ENCODE measurements around the gene SF3B3. TPM values are rescaled to one million over a fixed set of nuclear protein-coding genes. Genes with fewer than 3 reads are reported as not detected.

The SF3B3 gene
- total RNA-seq, 1 donor, result 142 TPM

- peak; percentile 61 for DNase-seq (ENCODE audit: insufficient read length, low spot score, missing footprints)
- H3K36me3 ChIP-seq (ENCODE audit: insufficient read depth, low read length), result peaks cover 31% of the 10 kb centered on the region
- no peaks in the 10 kb centered on the region for H3K79me2 ChIP-seq (ENCODE audit: insufficient read depth, low read length)
- H3K27ac ChIP-seq (ENCODE audit: low read depth, low read length), result peak overlapping the region; percentile 87
- peak overlapping the region; percentile 53 for H3K4me2 ChIP-seq (ENCODE audit: insufficient read depth, low read length)
- no peak overlapping the region for H2AFZ ChIP-seq (ENCODE audit: low read length)
- no peaks in the 10 kb centered on the region for H3K9me3 ChIP-seq (ENCODE audit: low read depth, low read length)
- no peak for TF ChIP-seq CTCF (IDR thresholded peaks at IDR 0.05; ENCODE audit: extremely low read depth, low read depth, low read length)
- no peak overlapping the region for H3K4me3 ChIP-seq (ENCODE audit: insufficient read depth, low read length)
- H3K27me3 ChIP-seq (ENCODE audit: insufficient read depth, low read length), result no peaks in the 10 kb centered on the region
- peaks cover 61% of the 10 kb centered on the region for H3K4me1 ChIP-seq (ENCODE audit: insufficient read depth, low read length)
- no peaks in the 10 kb centered on the region for H4K20me1 ChIP-seq (ENCODE audit: insufficient read depth, low read length)
These were observed 53.0 kb downstream of the SF3B3 start for GRCh38 chr16:70576431-70577255.

GRCh38 chr16:70577256-70577698, 53.7 kb downstream of the SF3B3 start:
- DNase-seq (ENCODE audit: insufficient read length, low spot score, missing footprints), result peak; percentile 92
- no peak for TF ChIP-seq CTCF (IDR thresholded peaks at IDR 0.05; ENCODE audit: extremely low read depth, low read depth, low read length)
- no peak overlapping the region for H2AFZ ChIP-seq (ENCODE audit: low read length)
- no peaks in the 10 kb centered on the region for H3K79me2 ChIP-seq (ENCODE audit: insufficient read depth, low read length)
- H3K27ac ChIP-seq (ENCODE audit: low read depth, low read length), result peak overlapping the region; percentile 87
- H3K4me1 ChIP-seq (ENCODE audit: insufficient read depth, low read length), result peaks cover 55% of the 10 kb centered on the region
- H3K27me3 ChIP-seq (ENCODE audit: insufficient read depth, low read length), result no peaks in the 10 kb centered on the region
- no peak overlapping the region for H3K4me3 ChIP-seq (ENCODE audit: insufficient read depth, low read length)
- H3K9me3 ChIP-seq (ENCODE audit: low read depth, low read length), result no peaks in the 10 kb centered on the region
- peak overlapping the region; percentile 53 for H3K4me2 ChIP-seq (ENCODE audit: insufficient read depth, low read length)
- peaks cover 25% of the 10 kb centered on the region for H3K36me3 ChIP-seq (ENCODE audit: insufficient read depth, low read length)
- H4K20me1 ChIP-seq (ENCODE audit: insufficient read depth, low read length), result no peaks in the 10 kb centered on the region

DNA sequence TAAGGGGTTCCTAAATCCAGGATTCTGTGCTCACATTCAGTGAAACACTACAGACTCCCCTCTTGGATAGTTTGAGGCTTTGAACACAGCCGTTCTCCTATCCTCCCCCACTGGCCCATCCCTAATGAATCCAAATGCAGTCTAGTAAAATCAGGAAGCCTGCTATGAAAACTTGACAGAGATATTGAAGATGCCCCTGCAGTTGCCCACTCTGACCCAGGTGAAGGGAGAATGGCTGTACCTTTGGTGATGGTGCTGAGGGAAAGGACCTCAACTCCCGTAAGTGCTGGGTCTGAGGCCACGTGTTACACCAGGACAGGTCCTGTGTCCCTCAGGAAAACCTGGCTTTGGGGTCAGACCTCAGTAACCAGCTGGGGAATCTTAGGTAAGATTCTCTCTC, 54.4 kb downstream of the SF3B3 start:
- peak; percentile 21 for DNase-seq (ENCODE audit: insufficient read length, low spot score, missing footprints)
- Histone ChIP-seq H3K4me2 (ENCODE audit: insufficient read depth, low read length) (no peak overlapping the region), H3K79me2 (ENCODE audit: insufficient read depth, low read length) (no peaks in the 10 kb centered on the region), H3K27ac (ENCODE audit: low read depth, low read length) (peak overlapping the region; percentile 87), H3K27me3 (ENCODE audit: insufficient read depth, low read length) (no peaks in the 10 kb centered on the region), H3K9me3 (ENCODE audit: low read depth, low read length) (no peaks in the 10 kb centered on the region), H4K20me1 (ENCODE audit: insufficient read depth, low read length) (no peaks in the 10 kb centered on the region), H2AFZ (ENCODE audit: low read length) (no peak overlapping the region), H3K4me1 (ENCODE audit: insufficient read depth, low read length) (peaks cover 47% of the 10 kb centered on the region), H3K36me3 (ENCODE audit: insufficient read depth, low read length) (peaks cover 18% of the 10 kb centered on the region), H3K4me3 (ENCODE audit: insufficient read depth, low read length) (no peak overlapping the region)
- no peak for TF ChIP-seq CTCF (IDR thresholded peaks at IDR 0.05; ENCODE audit: extremely low read depth, low read depth, low read length)

DNA sequence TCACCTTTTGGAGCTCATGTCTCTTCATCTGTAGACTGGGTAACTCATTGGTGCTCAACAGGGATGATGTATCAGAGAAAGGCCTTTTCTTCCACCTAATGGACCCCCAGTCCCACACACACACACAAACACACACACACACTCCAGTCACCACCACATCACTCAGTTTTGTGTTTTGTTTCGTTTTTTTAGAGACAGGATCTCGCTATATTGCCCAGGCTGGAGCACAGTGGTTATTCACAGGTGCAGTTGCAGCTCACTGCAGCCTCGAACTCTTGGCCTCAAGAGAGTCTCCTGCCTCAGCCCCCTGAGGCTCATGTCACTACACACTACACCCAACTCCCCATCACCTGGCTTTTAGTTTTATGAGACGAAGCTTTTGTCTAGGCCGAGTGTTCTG, 55.6 kb downstream of the SF3B3 start:
- Histone ChIP-seq H3K27ac (ENCODE audit: low read depth, low read length) (no peak overlapping the region), H3K4me1 (ENCODE audit: insufficient read depth, low read length) (peaks cover 35% of the 10 kb centered on the region), H3K36me3 (ENCODE audit: insufficient read depth, low read length) (peaks cover 16% of the 10 kb centered on the region), H3K4me2 (ENCODE audit: insufficient read depth, low read length) (no peak overlapping the region), H4K20me1 (ENCODE audit: insufficient read depth, low read length) (no peaks in the 10 kb centered on the region), H3K27me3 (ENCODE audit: insufficient read depth, low read length) (no peaks in the 10 kb centered on the region), H2AFZ (ENCODE audit: low read length) (no peak overlapping the region), H3K4me3 (ENCODE audit: insufficient read depth, low read length) (no peak overlapping the region), H3K9me3 (ENCODE audit: low read depth, low read length) (no peaks in the 10 kb centered on the region), H3K79me2 (ENCODE audit: insufficient read depth, low read length) (no peaks in the 10 kb centered on the region)
- no peak for TF ChIP-seq CTCF (IDR thresholded peaks at IDR 0.05; ENCODE audit: extremely low read depth, low read depth, low read length)
- DNase-seq (ENCODE audit: insufficient read length, low spot score, missing footprints), result no peak
